GM12878 (cell line): ENCODE measurements around the gene PIK3R3. TPM values are rescaled to one million over a fixed set of nuclear protein-coding genes. Genes with fewer than 3 reads are reported as not detected.

Experiments used
- ATAC-seq: fragments of 200-7000 bp; cut with Tn5 transposase; 3 replicates; pipeline ENCODE4 v1.9.1; 2020; ENCODE audit warnings: mild to moderate bottlenecking, moderate library complexity
- BruUV-seq: library from RNA; stranded (reverse); fragments of 400-500 nt; replicated peaks from 2 replicates; lab custom pipeline; 2021; lab: Mats Ljungman, UMichigan
- CTCF ChIA-PET: fragments of 300-600 bp; sonication (Branson Sonifier 250); formaldehyde crosslinking; extraction: SDS; loops from one replicate; lab custom pipeline; 2021; ENCODE audit warnings: inconsistent platforms; lab: Yijun Ruan, JAX
- POLR2A ChIA-PET: fragments of 350-600 bp; formaldehyde crosslinking; extraction: SDS; loops from one replicate; lab custom pipeline; 2021; ENCODE audit warnings: inconsistent platforms; lab: Charles Lee
- RAD21 ChIA-PET: fragments of 300-600 bp; sonication (Branson Sonifier 250); formaldehyde crosslinking; loops from one replicate; lab custom pipeline; 2023; ENCODE audit warnings: antibody characterized with exemption; ENCODE audit not compliant: unreplicated experiment; lab: Charles Lee
- SMC1A ChIA-PET: fragments of 300-600 bp; sonication (Branson Sonifier 250); formaldehyde crosslinking; loops from one replicate; lab custom pipeline; 2023; ENCODE audit not compliant: unreplicated experiment, uncharacterized antibody; lab: Charles Lee
- DNase-seq: peaks from one replicate; pipeline ENCODE4 v3.0.0-alpha.2; 2011; ENCODE audit warnings: low read depth, low spot score
- FAIRE-seq: peaks from 3 replicates; lab custom pipeline; 2011; peaks lifted over from hg19 to GRCh38; lab: Jason Lieb, UNC
- H2AFZ ChIP-seq: 2 replicates; pipeline ENCODE4 v1.6.0; 2011; ENCODE audit warnings: low read depth, low read length, control low read depth; ENCODE audit not compliant: control insufficient read depth
- H3K27ac ChIP-seq: 2 replicates; pipeline ENCODE4 v1.5.1; 2011; ENCODE audit warnings: control low read depth; ENCODE audit not compliant: control insufficient read depth, insufficient read depth
- H3K27me3 ChIP-seq, 2 experiments: replicated peaks in 1 of 2; 2 replicates each; pipeline versions ENCODE4 v1.6.0 to v1.6.1; 2011; ENCODE audit warnings: low read length in 1 of 2; ENCODE audit not compliant: control insufficient read depth in 2 of 2, insufficient read depth in 2 of 2
- H3K36me3 ChIP-seq, 2 experiments: 2 replicates each; pipeline ENCODE4 v1.5.1; 2011; ENCODE audit warnings: low read length in 1 of 2; ENCODE audit not compliant: control insufficient read depth in 2 of 2, insufficient read depth in 2 of 2
- H3K4me1 ChIP-seq: 2 replicates; pipeline ENCODE4 v1.6.1; 2011; ENCODE audit warnings: mild to moderate bottlenecking, low read length, moderate library complexity, mixed read lengths; ENCODE audit not compliant: control insufficient read depth, insufficient read depth
- H3K4me2 ChIP-seq: 2 replicates; pipeline ENCODE4 v1.6.0; 2011; ENCODE audit warnings: control low read depth; ENCODE audit not compliant: control insufficient read depth, insufficient read depth
- H3K4me3 ChIP-seq: fragments of 200-600 bp; sonication (generic); 2 replicates; pipeline ENCODE4 v1.5.1; 2016
- H3K79me2 ChIP-seq: 2 replicates; pipeline ENCODE4 v1.6.0; 2011; ENCODE audit warnings: low read length; ENCODE audit not compliant: control insufficient read depth, insufficient read depth
- H3K9ac ChIP-seq: 2 replicates; pipeline ENCODE4 v1.8.0; 2011; ENCODE audit warnings: low read length, control low read depth, mixed read lengths; ENCODE audit not compliant: control insufficient read depth, insufficient read depth
- H3K9me3 ChIP-seq: replicated peaks from 3 replicates; pipeline ENCODE4 v1.5.1; 2011; ENCODE audit warnings: mild to moderate bottlenecking, low read length; ENCODE audit not compliant: control insufficient read depth, insufficient read depth
- H4K20me1 ChIP-seq: 2 replicates; pipeline ENCODE4 v1.6.0; 2011; ENCODE audit not compliant: control insufficient read depth, insufficient read depth
- ASH2L ChIP-seq: fragments of 300-600, 200-600 bp; sonication (generic); IDR thresholded peaks from 2 replicates; pipeline ENCODE4 v1.6.1; 2017; ENCODE audit warnings: low read depth, mild to moderate bottlenecking, borderline replicate concordance
- BMI1 ChIP-seq: fragments of 450-650 bp; IDR thresholded peaks from 2 replicates; pipeline ENCODE4 v1.6.1; 2016; ENCODE audit warnings: mild to moderate bottlenecking, moderate library complexity, borderline replicate concordance
- CBFB ChIP-seq: IDR thresholded peaks from 2 replicates; pipeline ENCODE4 v1.6.1; 2016; ENCODE audit warnings: antibody characterized with exemption, low read depth
- CBX3 ChIP-seq: fragments of 200-600 bp; sonication (generic); IDR thresholded peaks from 2 replicates; pipeline ENCODE4 v1.6.1; 2016; ENCODE audit warnings: low read depth, borderline replicate concordance
- FOS ChIP-seq: IDR thresholded peaks from 3 replicates; pipeline ENCODE4 v1.6.1; 2011; ENCODE audit warnings: borderline replicate concordance; ENCODE audit not compliant: insufficient read length; ENCODE audit errors: extremely low read depth
- HDGF ChIP-seq: fragments of 450-650 bp; IDR thresholded peaks from 2 replicates; pipeline ENCODE4 v1.6.1; 2016; ENCODE audit warnings: antibody characterized with exemption
- MYC ChIP-seq: IDR thresholded peaks from 2 replicates; pipeline ENCODE4 v1.6.1; 2011; ENCODE audit warnings: mild to moderate bottlenecking, low read length, moderate library complexity, inconsistent platforms; ENCODE audit not compliant: insufficient read depth, insufficient replicate concordance, insufficient read length, severe bottlenecking
- PAX5 ChIP-seq: IDR thresholded peaks from 2 replicates; pipeline ENCODE4 v1.6.1; 2011; ENCODE audit warnings: low read depth, low read length, borderline replicate concordance
- RAD21 ChIP-seq: IDR thresholded peaks from 2 replicates; pipeline ENCODE4 v1.6.1; 2011; ENCODE audit warnings: mild to moderate bottlenecking, low read depth, low read length, moderate library complexity; ENCODE audit not compliant: insufficient read depth
- SIN3A ChIP-seq: IDR thresholded peaks from 2 replicates; pipeline ENCODE4 v1.6.1; 2012; ENCODE audit warnings: low read depth, low read length, improper control_type of control experiment
- SMC3 ChIP-seq: IDR thresholded peaks from 2 replicates; pipeline ENCODE4 v1.6.1; 2011; ENCODE audit warnings: low read length, improper control_type of control experiment, borderline replicate concordance
- SRF ChIP-seq, 2 experiments: IDR thresholded peaks; 2 replicates each; pipeline ENCODE4 v1.6.1; 2011; ENCODE audit warnings: low read depth in 2 of 2, low read length in 2 of 2, mild to moderate bottlenecking in 1 of 2, moderate library complexity in 1 of 2
- STAT3 ChIP-seq: IDR thresholded peaks from 2 replicates; pipeline ENCODE4 v1.6.1; 2011; ENCODE audit warnings: low read depth, low read length, improper control_type of control experiment
- TCF12 ChIP-seq: IDR thresholded peaks from 2 replicates; pipeline ENCODE4 v1.6.1; 2011; ENCODE audit warnings: low read depth, mild to moderate bottlenecking, low read length
- TCF3 ChIP-seq: IDR thresholded peaks from 2 replicates; pipeline ENCODE4 v1.6.1; 2012; ENCODE audit warnings: low read depth, mild to moderate bottlenecking, low read length, borderline replicate concordance; ENCODE audit not compliant: insufficient read depth
- ZBED1 ChIP-seq: IDR thresholded peaks from 2 replicates; pipeline ENCODE4 v1.6.1; 2016; ENCODE audit warnings: borderline replicate concordance
- ZNF217 ChIP-seq: fragments of 450-650 bp; IDR thresholded peaks from 2 replicates; pipeline ENCODE4 v1.6.1; 2017; ENCODE audit warnings: antibody characterized with exemption, mild to moderate bottlenecking
- ZNF384 ChIP-seq: IDR thresholded peaks from 2 replicates; pipeline ENCODE4 v1.6.1; 2012; ENCODE audit warnings: low read depth, mild to moderate bottlenecking, low read length, improper control_type of control experiment, borderline replicate concordance
- ZZZ3 ChIP-seq: IDR thresholded peaks from 2 replicates; pipeline ENCODE4 v1.6.1; 2011; ENCODE audit warnings: low read depth; ENCODE audit not compliant: control insufficient read depth, insufficient read length
- WGBS: methylation state at CpG from one replicate; pipeline ENCODE4 v1.1.6; 2016; ENCODE audit warnings: low lambda C conversion rate; ENCODE audit not compliant: insufficient replicate concordance, insufficient coverage; ENCODE audit errors: missing lambda C conversion rate; 5-methylcytosine and 5-hydroxymethylcytosine counted together
- in situ Hi-C: fragments of 300-500 bp; cut with MboI; formaldehyde crosslinking; loops from 9 replicates; pipeline ENCODE4 v1.14.3; 2018; ENCODE audit warnings: mixed read lengths
- intact Hi-C: fragments of 100-400 bp; cut with micrococcal nuclease; formaldehyde crosslinking; loops from one replicate; pipeline ENCODE4 v1.14.2; 2022; ENCODE audit not compliant: unreplicated experiment
- polyA plus RNA-seq, 11 experiments: library from polyadenylated mRNA; depleted of rRNA in 4 of 11; unstranded in 6 of 11; stranded (reverse) in 5 of 11; fragments of >200 nt; fragmentation: Nextera tagmentation in 4 of 11; fragmentation: Illumina TruSeq in 1 of 11; extraction: Ambion mirVana in 4 of 11; extraction: Trizol in 1 of 11; gene quantifications; 1 replicate in 1 of 11; 2 replicates in 10 of 11; pipeline versions ENCODE4 v1.2.1 to v1.2.3, GENCODE V29; 2011 to 2016; ENCODE audit warnings: inconsistent platforms in 2 of 11, missing spikeins in 2 of 11, low read depth in 1 of 11
- total RNA-seq, 4 experiments: library from RNA; depleted of rRNA in 3 of 4; stranded (reverse); fragments of >200 nt in 3 of 4; fragmentation: Illumina TruSeq in 1 of 4; extraction: Trizol in 1 of 4; gene quantifications; 2 replicates each; pipeline versions ENCODE4 v1.2.1 to v1.2.3, GENCODE V29; 2013 to 2021
- TF ChIP-seq, protein P1 (sequence below): fragments of 450-650 bp; IDR thresholded peaks from 2 replicates; pipeline ENCODE4 v1.6.1; 2016; ENCODE audit warnings: mild to moderate bottlenecking, moderate library complexity, borderline replicate concordance
- TF ChIP-seq, protein P2 (sequence below): fragments of 450-650 bp; IDR thresholded peaks from 2 replicates; pipeline ENCODE4 v1.6.1; 2014; ENCODE audit warnings: mild to moderate bottlenecking

The PIK3R3 gene
- total and polyA plus RNA-seq, 10 of the 15 experiments (the other 5 are each of a cell fraction or from before 2014, with no cell fraction given) = 4.8 to 27.0 (median 19.8) TPM

DNA sequence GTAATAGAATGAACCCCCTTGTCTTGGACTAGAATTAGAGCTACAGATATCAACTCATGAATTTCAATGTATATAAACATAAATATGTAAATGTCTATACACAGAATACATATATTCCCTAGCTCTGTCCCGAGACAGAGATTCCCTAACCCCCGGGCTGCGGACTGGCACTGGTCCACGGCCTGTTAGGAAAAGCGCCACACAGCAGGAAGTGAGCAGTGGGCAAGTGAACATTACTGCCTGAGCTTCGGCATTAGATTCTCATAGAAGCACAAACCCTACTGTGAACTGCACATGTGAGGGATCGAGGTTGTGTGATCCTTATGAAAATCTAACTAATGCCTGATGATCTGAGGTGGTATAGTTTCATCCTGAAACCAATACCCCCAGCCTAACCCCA is 51.2 kb downstream of the PIK3R3 start (continued):
- no peak for TF ChIP-seq STAT3
- TF ChIP-seq, protein P1, sequence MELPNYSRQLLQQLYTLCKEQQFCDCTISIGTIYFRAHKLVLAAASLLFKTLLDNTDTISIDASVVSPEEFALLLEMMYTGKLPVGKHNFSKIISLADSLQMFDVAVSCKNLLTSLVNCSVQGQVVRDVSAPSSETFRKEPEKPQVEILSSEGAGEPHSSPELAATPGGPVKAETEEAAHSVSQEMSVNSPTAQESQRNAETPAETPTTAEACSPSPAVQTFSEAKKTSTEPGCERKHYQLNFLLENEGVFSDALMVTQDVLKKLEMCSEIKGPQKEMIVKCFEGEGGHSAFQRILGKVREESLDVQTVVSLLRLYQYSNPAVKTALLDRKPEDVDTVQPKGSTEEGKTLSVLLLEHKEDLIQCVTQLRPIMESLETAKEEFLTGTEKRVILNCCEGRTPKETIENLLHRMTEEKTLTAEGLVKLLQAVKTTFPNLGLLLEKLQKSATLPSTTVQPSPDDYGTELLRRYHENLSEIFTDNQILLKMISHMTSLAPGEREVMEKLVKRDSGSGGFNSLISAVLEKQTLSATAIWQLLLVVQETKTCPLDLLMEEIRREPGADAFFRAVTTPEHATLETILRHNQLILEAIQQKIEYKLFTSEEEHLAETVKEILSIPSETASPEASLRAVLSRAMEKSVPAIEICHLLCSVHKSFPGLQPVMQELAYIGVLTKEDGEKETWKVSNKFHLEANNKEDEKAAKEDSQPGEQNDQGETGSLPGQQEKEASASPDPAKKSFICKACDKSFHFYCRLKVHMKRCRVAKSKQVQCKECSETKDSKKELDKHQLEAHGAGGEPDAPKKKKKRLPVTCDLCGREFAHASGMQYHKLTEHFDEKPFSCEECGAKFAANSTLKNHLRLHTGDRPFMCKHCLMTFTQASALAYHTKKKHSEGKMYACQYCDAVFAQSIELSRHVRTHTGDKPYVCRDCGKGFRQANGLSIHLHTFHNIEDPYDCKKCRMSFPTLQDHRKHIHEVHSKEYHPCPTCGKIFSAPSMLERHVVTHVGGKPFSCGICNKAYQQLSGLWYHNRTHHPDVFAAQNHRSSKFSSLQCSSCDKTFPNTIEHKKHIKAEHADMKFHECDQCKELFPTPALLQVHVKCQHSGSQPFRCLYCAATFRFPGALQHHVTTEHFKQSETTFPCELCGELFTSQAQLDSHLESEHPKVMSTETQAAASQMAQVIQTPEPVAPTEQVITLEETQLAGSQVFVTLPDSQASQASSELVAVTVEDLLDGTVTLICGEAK = no peak
- TF ChIP-seq HDGF = no peak
- no peak for TF ChIP-seq ZNF384
- TF ChIP-seq FOS = no peak
- no peak for TF ChIP-seq SMC3
- no peak for TF ChIP-seq ASH2L

DNA sequence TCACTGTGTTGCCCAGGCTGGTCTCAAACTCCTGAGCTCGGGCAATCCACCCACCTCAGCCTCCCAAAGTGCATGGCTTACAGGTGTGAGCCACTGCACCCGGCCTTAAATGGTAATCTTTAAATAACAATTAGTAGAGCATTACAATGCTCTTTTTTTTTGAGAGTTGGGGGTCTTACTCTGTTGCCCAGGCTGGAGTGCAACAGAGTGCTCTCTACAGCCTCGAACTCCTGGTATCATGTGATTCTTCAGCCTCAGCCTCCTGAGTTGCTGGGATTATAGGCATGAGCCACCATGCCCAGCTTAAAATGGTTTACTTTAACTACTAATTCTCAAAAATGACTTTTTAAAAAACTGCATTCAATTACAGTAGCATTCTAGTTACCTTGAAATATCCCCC is 52.2 kb downstream of the PIK3R3 start:
- no peak for DNase-seq
- 99% methylated on average over 3 of the region's 3 CpGs for WGBS
- H4K20me1 ChIP-seq = no peaks in the 10 kb centered on the region
- ChIA-PET RAD21 (no interaction called here), POLR2A (interaction anchor here (1.1 kb wide), 1 partner anchor 20 kb away, joined by 3 read pairs; no protein-coding TSS in a partner anchor), CTCF (interaction anchor here (1.2 to 2.3 kb wide), 2 partner anchors 12 to 17 kb away, joined by 3 to 10 read pairs; no protein-coding TSS in a partner anchor), SMC1A (interaction anchor here (0.7 to 1.7 kb wide), 3 partner anchors 9 to 49 kb away, joined by 3 to 6 read pairs (median 5); no protein-coding TSS in a partner anchor)
- intact Hi-C loops = no loop called here
- no peak for ATAC-seq
- no peak for FAIRE-seq
- H3K9ac ChIP-seq = no peak overlapping the region
- no peaks in the 10 kb centered on the region for H3K27me3 ChIP-seq
- in situ Hi-C loops = no loop called here
- no peaks in the 10 kb centered on the region for H3K9me3 ChIP-seq
- no peaks in the 10 kb centered on the region for H3K4me1 ChIP-seq
- no peak overlapping the region for H3K4me2 ChIP-seq
- H3K79me2 ChIP-seq = peaks cover 5% of the 10 kb centered on the region
- no peak overlapping the region for H3K27ac ChIP-seq
- H3K36me3 ChIP-seq = peaks cover 0 to 3% of the 10 kb centered on the region in 2 experiments; a peak in 2 of 4 replicates
- H3K4me3 ChIP-seq = no peak overlapping the region
- BruUV-seq = no TSS peak
- H2AFZ ChIP-seq = no peak overlapping the region
- TF ChIP-seq CBX3 = no peak
- TF ChIP-seq ZZZ3 = no peak
- TF ChIP-seq, protein P2, sequence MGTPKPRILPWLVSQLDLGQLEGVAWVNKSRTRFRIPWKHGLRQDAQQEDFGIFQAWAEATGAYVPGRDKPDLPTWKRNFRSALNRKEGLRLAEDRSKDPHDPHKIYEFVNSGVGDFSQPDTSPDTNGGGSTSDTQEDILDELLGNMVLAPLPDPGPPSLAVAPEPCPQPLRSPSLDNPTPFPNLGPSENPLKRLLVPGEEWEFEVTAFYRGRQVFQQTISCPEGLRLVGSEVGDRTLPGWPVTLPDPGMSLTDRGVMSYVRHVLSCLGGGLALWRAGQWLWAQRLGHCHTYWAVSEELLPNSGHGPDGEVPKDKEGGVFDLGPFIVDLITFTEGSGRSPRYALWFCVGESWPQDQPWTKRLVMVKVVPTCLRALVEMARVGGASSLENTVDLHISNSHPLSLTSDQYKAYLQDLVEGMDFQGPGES = no peak
- no peak for TF ChIP-seq ZNF217
- TF ChIP-seq TCF12 = no peak
- TF ChIP-seq PAX5 = no peak
- TF ChIP-seq TCF3 = no peak
- TF ChIP-seq CBFB = no peak
- TF ChIP-seq SIN3A = no peak
- TF ChIP-seq ZBED1 = no peak
- no peak for TF ChIP-seq MYC
- no peak for TF ChIP-seq BMI1
- TF ChIP-seq RAD21 = no peak
- no peak for TF ChIP-seq SRF (IDR thresholded peaks at IDR 0.05; ENCODE audit: low read depth in 2 of 2, low read length in 2 of 2)
